ENCODE measurements around the gene DCST1. TPM values are rescaled to one million over a fixed set of nuclear protein-coding genes. Genes with fewer than 3 reads are reported as not detected.
A peak's percentile ranks its signal among the peaks of the same experiment; 100 is the strongest.

The DCST1 gene
- total RNA-seq, 1 experiment from 2014 or later, result not detected

GRCh38 chr1:155083865-155084721 is 50.5 kb downstream of the DCST1 start:
- Histone ChIP-seq H3K4me3 (ENCODE audit: low read length) (peak overlapping the region; percentile 67), H3K79me2 (ENCODE audit: low read length) (no peaks in the 10 kb centered on the region), H3K4me1 (ENCODE audit: low read length) (peaks cover 70% of the 10 kb centered on the region), H3K9ac (ENCODE audit: low read length) (peak overlapping the region; percentile 73), H3K4me2 (ENCODE audit: low read depth, low read length, poor library complexity, severe bottlenecking) (peak overlapping the region; percentile 92), H4K20me1 (ENCODE audit: insufficient read depth, low read depth, low read length) (no peaks in the 10 kb centered on the region), H3K9me2 (replicated peaks; ENCODE audit: insufficient read depth, low read length) (no peaks in the 10 kb centered on the region), H3K27ac (ENCODE audit: low read length) (no peak overlapping the region), H3K27me3 (ENCODE audit: low read length) (no peaks in the 10 kb centered on the region), H2AFZ (ENCODE audit: low read length) (0 out of 2 replicates have a peak overlapping the region, but pooled peaks have one; percentile 2), H3K36me3 (ENCODE audit: insufficient read depth, low read length) (no peaks in the 10 kb centered on the region), H3K9me3 (ENCODE audit: low read length) (no peaks in the 10 kb centered on the region)
- peak; percentile 85 for DNase-seq

GRCh38 chr1:155084722-155085503 is 51.3 kb downstream of the DCST1 start:
- Histone ChIP-seq H3K9me3 (ENCODE audit: low read length) (no peaks in the 10 kb centered on the region), H3K4me2 (ENCODE audit: low read depth, low read length, poor library complexity, severe bottlenecking) (peak overlapping the region; percentile 92), H3K4me1 (ENCODE audit: low read length) (peaks cover 62% of the 10 kb centered on the region), H3K79me2 (ENCODE audit: low read length) (no peaks in the 10 kb centered on the region), H3K9ac (ENCODE audit: low read length) (peak overlapping the region; percentile 73), H2AFZ (ENCODE audit: low read length) (peak overlapping the region; percentile 41; the same call in 1 of the 2 replicates), H3K36me3 (ENCODE audit: insufficient read depth, low read length) (no peaks in the 10 kb centered on the region), H3K27me3 (ENCODE audit: low read length) (no peaks in the 10 kb centered on the region), H3K9me2 (replicated peaks; ENCODE audit: insufficient read depth, low read length) (no peaks in the 10 kb centered on the region), H4K20me1 (ENCODE audit: insufficient read depth, low read depth, low read length) (no peaks in the 10 kb centered on the region), H3K4me3 (ENCODE audit: low read length) (peak overlapping the region; percentile 67), H3K27ac (ENCODE audit: low read length) (peak overlapping the region; percentile 70)
- peak; percentile 97 for DNase-seq

- DNase-seq, result peak; percentile 86
- peaks cover 55% of the 10 kb centered on the region for H3K4me1 ChIP-seq (ENCODE audit: low read length)
- H3K9me2 ChIP-seq (replicated peaks; ENCODE audit: insufficient read depth, low read length), result no peaks in the 10 kb centered on the region
- no peaks in the 10 kb centered on the region for H3K79me2 ChIP-seq (ENCODE audit: low read length)
- peak overlapping the region; percentile 73 for H3K9ac ChIP-seq (ENCODE audit: low read length)
- no peaks in the 10 kb centered on the region for H4K20me1 ChIP-seq (ENCODE audit: insufficient read depth, low read depth, low read length)
- H3K9me3 ChIP-seq (ENCODE audit: low read length), result no peaks in the 10 kb centered on the region
- peak overlapping the region; percentile 41; the same call in 1 of the 2 replicates for H2AFZ ChIP-seq (ENCODE audit: low read length)
- peak overlapping the region; percentile 67 for H3K4me3 ChIP-seq (ENCODE audit: low read length)
- no peaks in the 10 kb centered on the region for H3K36me3 ChIP-seq (ENCODE audit: insufficient read depth, low read length)
- no peaks in the 10 kb centered on the region for H3K27me3 ChIP-seq (ENCODE audit: low read length)
- H3K27ac ChIP-seq (ENCODE audit: low read length), result peak overlapping the region; percentile 70
- H3K4me2 ChIP-seq (ENCODE audit: low read depth, low read length, poor library complexity, severe bottlenecking), result peak overlapping the region; percentile 92
Measured at GRCh38 chr1:155085504-155086127, 52.0 kb downstream of the DCST1 start.

DNA sequence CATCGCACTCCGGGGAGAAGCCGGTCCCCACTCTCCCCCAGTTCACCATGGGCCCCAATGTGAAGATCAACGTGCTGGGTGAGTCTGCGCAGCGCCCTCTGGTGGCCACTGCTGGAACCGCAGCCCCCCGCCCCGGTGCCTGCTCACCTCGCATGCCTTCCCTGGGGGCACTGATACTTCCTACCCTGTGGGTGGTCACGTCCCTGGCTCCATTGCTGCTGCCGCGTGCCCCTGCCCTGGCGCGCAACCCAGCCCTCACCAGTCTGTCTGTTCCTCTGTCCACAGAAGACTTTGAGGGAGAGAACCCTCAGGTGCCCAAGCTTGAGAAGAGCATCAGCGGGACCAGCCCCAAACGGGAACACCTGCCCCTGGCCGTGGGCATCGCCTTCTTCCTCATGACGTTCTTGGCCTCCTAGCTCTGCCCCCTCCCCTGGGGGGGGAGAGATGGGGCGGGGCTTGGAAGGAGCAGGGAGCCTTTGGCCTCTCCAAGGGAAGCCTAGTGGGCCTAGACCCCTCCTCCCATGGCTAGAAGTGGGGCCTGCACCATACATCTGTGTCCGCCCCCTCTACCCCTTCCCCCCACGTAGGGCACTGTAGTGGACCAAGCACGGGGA is 52.6 kb downstream of the DCST1 start:
- Histone ChIP-seq H3K4me3 (ENCODE audit: low read length) (peak overlapping the region; percentile 67), H3K27ac (ENCODE audit: low read length) (peak overlapping the region; percentile 70), H2AFZ (ENCODE audit: low read length) (peak overlapping the region; percentile 97; the same call in 1 of the 2 replicates)

GRCh38 chr1:155086856-155087535 is 53.4 kb downstream of the DCST1 start:
- Histone ChIP-seq H3K27ac (ENCODE audit: low read length) (no peak overlapping the region), H3K4me3 (ENCODE audit: low read length) (peak overlapping the region; percentile 67; the same call in 1 of the 2 replicates), H3K4me1 (ENCODE audit: low read length) (peaks cover 50% of the 10 kb centered on the region), H2AFZ (ENCODE audit: low read length) (no peak overlapping the region), H3K4me2 (ENCODE audit: low read depth, low read length, poor library complexity, severe bottlenecking) (peak overlapping the region; percentile 92), H3K9me3 (ENCODE audit: low read length) (no peaks in the 10 kb centered on the region), H3K9me2 (replicated peaks; ENCODE audit: insufficient read depth, low read length) (no peaks in the 10 kb centered on the region), H3K36me3 (ENCODE audit: insufficient read depth, low read length) (no peaks in the 10 kb centered on the region), H3K79me2 (ENCODE audit: low read length) (no peaks in the 10 kb centered on the region), H3K27me3 (ENCODE audit: low read length) (no peaks in the 10 kb centered on the region), H3K9ac (ENCODE audit: low read length) (peak overlapping the region; percentile 73), H4K20me1 (ENCODE audit: insufficient read depth, low read depth, low read length) (no peaks in the 10 kb centered on the region)
- DNase-seq, result peak; percentile 37

More for the DNA sequence above, 52.6 kb downstream of the DCST1 start:
- Histone ChIP-seq H3K9ac (ENCODE audit: low read length) (peak overlapping the region; percentile 73), H3K4me1 (ENCODE audit: low read length) (peaks cover 52% of the 10 kb centered on the region), H4K20me1 (ENCODE audit: insufficient read depth, low read depth, low read length) (no peaks in the 10 kb centered on the region), H3K9me3 (ENCODE audit: low read length) (no peaks in the 10 kb centered on the region), H3K79me2 (ENCODE audit: low read length) (no peaks in the 10 kb centered on the region), H3K4me2 (ENCODE audit: low read depth, low read length, poor library complexity, severe bottlenecking) (peak overlapping the region; percentile 92), H3K36me3 (ENCODE audit: insufficient read depth, low read length) (no peaks in the 10 kb centered on the region), H3K9me2 (replicated peaks; ENCODE audit: insufficient read depth, low read length) (no peaks in the 10 kb centered on the region), H3K27me3 (ENCODE audit: low read length) (no peaks in the 10 kb centered on the region)
- DNase-seq, result peak; percentile 93

DNA sequence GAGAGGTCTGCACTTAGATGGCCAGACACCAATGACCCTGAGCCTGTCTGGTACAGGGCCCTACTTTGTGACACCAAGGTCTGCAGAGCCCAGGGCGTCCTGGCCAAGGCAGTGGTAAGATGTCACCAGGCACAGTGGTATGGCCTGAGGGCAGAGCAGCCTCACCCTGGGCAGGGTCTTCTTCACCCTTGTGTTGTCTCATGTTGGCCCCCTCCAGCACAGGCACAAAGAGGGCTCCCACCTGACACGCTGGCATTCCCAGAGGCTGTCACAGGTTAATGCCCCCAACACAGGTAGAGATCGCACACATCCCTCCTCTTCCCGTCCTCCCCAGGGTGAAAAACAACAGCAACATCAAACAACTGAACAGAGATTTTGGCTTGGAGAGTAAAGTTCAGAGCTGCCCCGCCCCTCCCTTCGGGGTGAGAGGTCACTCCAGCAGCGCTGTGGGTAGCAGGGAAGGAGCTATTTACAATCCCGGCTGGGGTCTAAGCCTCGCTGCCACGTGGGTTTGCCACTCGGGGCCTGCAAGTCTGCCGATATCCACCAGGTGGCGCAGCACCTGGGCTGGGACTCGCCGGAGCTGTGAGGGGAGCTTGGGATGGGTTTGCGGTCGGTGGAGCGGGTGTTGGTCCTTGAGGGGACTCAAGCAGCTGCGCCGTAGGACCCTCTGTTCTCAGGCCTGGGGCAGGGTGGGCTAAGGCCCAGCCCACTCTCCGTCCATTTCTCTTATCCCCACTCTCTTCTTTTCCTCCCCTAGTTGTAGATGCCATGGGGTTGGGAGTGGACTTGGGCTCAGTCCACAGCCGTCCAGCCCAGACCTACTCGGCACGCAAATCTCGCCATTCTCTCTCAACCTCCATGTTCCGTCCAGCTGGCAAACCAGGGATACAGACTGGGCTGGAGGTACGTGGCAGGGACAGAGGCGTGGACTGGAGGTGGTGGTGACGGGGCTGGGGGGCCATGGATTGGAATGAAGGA is 57.7 kb downstream of the DCST1 start:
- H3K79me2 ChIP-seq (ENCODE audit: low read length), result no peaks in the 10 kb centered on the region
- no peaks in the 10 kb centered on the region for H3K9me2 ChIP-seq (replicated peaks; ENCODE audit: insufficient read depth, low read length)
- H3K4me1 ChIP-seq (ENCODE audit: low read length), result peaks cover 28% of the 10 kb centered on the region
- H2AFZ ChIP-seq (ENCODE audit: low read length), result peak overlapping the region; percentile 99
- peak overlapping the region; percentile 69 for H3K4me2 ChIP-seq (ENCODE audit: low read depth, low read length, poor library complexity, severe bottlenecking)
- H3K36me3 ChIP-seq (ENCODE audit: insufficient read depth, low read length), result no peaks in the 10 kb centered on the region
- H3K27me3 ChIP-seq (ENCODE audit: low read length), result no peaks in the 10 kb centered on the region
- H3K9me3 ChIP-seq (ENCODE audit: low read length), result no peaks in the 10 kb centered on the region
- peak overlapping the region; percentile 54 for H3K9ac ChIP-seq (ENCODE audit: low read length)
- H4K20me1 ChIP-seq (ENCODE audit: insufficient read depth, low read depth, low read length), result no peaks in the 10 kb centered on the region
- H3K27ac ChIP-seq (ENCODE audit: low read length), result no peak overlapping the region
- peak overlapping the region; percentile 43 for H3K4me3 ChIP-seq (ENCODE audit: low read length)
- DNase-seq, result peak; percentile 94

Measured in Karpas-422 (cell line).